ENCODE data around the gene MALAT1. TPM values are rescaled to one million over a fixed set of nuclear protein-coding genes. Genes with fewer than 3 reads are reported as not detected.
A peak's percentile ranks its signal among the peaks of the same experiment; 100 is the strongest.

The MALAT1 gene
- total RNA-seq, 1 experiment from 2014 or later, result 10,851 TPM

GRCh38 chr11:65539744-65540289, 41.0 kb downstream of the MALAT1 start:
- H3K9me3 Mint-ChIP-seq (ENCODE audit: unreplicated experiment), result no peaks in the 10 kb centered on the region
- intact Hi-C loops (cut with micrococcal nuclease), result loop anchor here (1.0 to 2.0 kb wide), 3 partner anchors 17 to 48 kb away; partner anchors contain the start of gene FAM89B
- BruUV-seq (replicated peaks), result no TSS peak
- ChIA-PET CTCF (interaction anchor here (0.6 to 3.7 kb wide), 18 partner anchors 9 to 1446 kb away, joined by 3 to 51 read pairs (median 6); partner anchors contain the start of genes FAM89B and PCNX3), POLR2A (interaction anchor here (0.6 to 4.0 kb wide), 17 partner anchors 14 to 1099 kb away, joined by 3 to 75 read pairs (median 5); partner anchors contain the start of genes DPF2, EHBP1L1, FAM89B and KAT5)
- H3K4me3 Mint-ChIP-seq (ENCODE audit: unreplicated experiment), result peak overlapping the region; percentile 79
- DNase-seq (ENCODE audit: unreplicated experiment), result no peak
- no peaks in the 10 kb centered on the region for H3K36me3 Mint-ChIP-seq (ENCODE audit: insufficient read depth, unreplicated experiment)
- peaks cover 6% of the 10 kb centered on the region for H3K4me1 Mint-ChIP-seq (ENCODE audit: insufficient read depth, unreplicated experiment)
- no peak for TF ChIP-seq CTCF (IDR thresholded peaks at IDR 0.05; ENCODE audit: unreplicated experiment)
- no peaks in the 10 kb centered on the region for H3K27me3 Mint-ChIP-seq (ENCODE audit: insufficient read depth, unreplicated experiment)
- no peak overlapping the region for H3K27ac Mint-ChIP-seq (ENCODE audit: low read depth, unreplicated experiment)

- peak overlapping the region; percentile 23 for H3K27ac Mint-ChIP-seq (ENCODE audit: low read depth, unreplicated experiment)
- peak overlapping the region; percentile 79 for H3K4me3 Mint-ChIP-seq (ENCODE audit: unreplicated experiment)
- peaks cover 6% of the 10 kb centered on the region for H3K4me1 Mint-ChIP-seq (ENCODE audit: insufficient read depth, unreplicated experiment)
- intact Hi-C loops (cut with micrococcal nuclease), result loop anchor here (1.0 to 2.0 kb wide), 3 partner anchors 16 to 48 kb away; partner anchors contain the start of gene FAM89B
- no peaks in the 10 kb centered on the region for H3K36me3 Mint-ChIP-seq (ENCODE audit: insufficient read depth, unreplicated experiment)
- H3K9me3 Mint-ChIP-seq (ENCODE audit: unreplicated experiment), result no peaks in the 10 kb centered on the region
- BruUV-seq (replicated peaks), result no TSS peak
- H3K27me3 Mint-ChIP-seq (ENCODE audit: insufficient read depth, unreplicated experiment), result no peaks in the 10 kb centered on the region
- CTCF ChIA-PET, result interaction anchor here (0.6 to 3.7 kb wide), 30 partner anchors 10 to 1447 kb away, joined by 3 to 51 read pairs (median 6); partner anchors contain the start of genes FAM89B, PCNX3 and SCYL1
- peak; percentile 92 for TF ChIP-seq CTCF (IDR thresholded peaks at IDR 0.05; ENCODE audit: unreplicated experiment)
- peak; percentile 87 for DNase-seq (ENCODE audit: unreplicated experiment)
- POLR2A ChIA-PET, result interaction anchor here (0.7 to 4.0 kb wide), 20 partner anchors 12 to 319 kb away, joined by 3 to 75 read pairs (median 4); partner anchors contain the start of genes DPF2, EHBP1L1, FAM89B and KAT5
Observed at GRCh38 chr11:65540290-65541092, 41.6 kb downstream of the MALAT1 start.

- no peak for DNase-seq (ENCODE audit: unreplicated experiment)
- intact Hi-C loops (cut with micrococcal nuclease), result loop anchor here (2.0 kb wide), 1 partner anchor 15 kb away; no protein-coding TSS in a partner anchor
- Mint-ChIP-seq H3K9me3 (ENCODE audit: unreplicated experiment) (no peaks in the 10 kb centered on the region), H3K27me3 (ENCODE audit: insufficient read depth, unreplicated experiment) (no peaks in the 10 kb centered on the region), H3K36me3 (ENCODE audit: insufficient read depth, unreplicated experiment) (no peaks in the 10 kb centered on the region), H3K4me3 (ENCODE audit: unreplicated experiment) (peak overlapping the region; percentile 79), H3K4me1 (ENCODE audit: insufficient read depth, unreplicated experiment) (peaks cover 6% of the 10 kb centered on the region), H3K27ac (ENCODE audit: low read depth, unreplicated experiment) (peak overlapping the region; percentile 23)
- POLR2A ChIA-PET, result interaction anchor here (0.9 to 4.0 kb wide), 16 partner anchors 11 to 208 kb away, joined by 3 to 75 read pairs (median 7); partner anchors contain the start of genes DPF2, EHBP1L1, FAM89B and KAT5
- BruUV-seq (replicated peaks), result no TSS peak
- TF ChIP-seq CTCF (IDR thresholded peaks at IDR 0.05; ENCODE audit: unreplicated experiment), result no peak
- CTCF ChIA-PET, result interaction anchor here (0.6 to 3.7 kb wide), 27 partner anchors 11 to 1269 kb away, joined by 3 to 51 read pairs (median 7); partner anchors contain the start of genes FAM89B, PCNX3 and SCYL1
Observed at GRCh38 chr11:65541093-65541982, 42.5 kb downstream of the MALAT1 start.
